Subcutaneous adipose tissue (tissue), 4 donors: Measurements from ENCODE around the gene AP1G2. TPM values are rescaled to one million over a fixed set of nuclear protein-coding genes. Genes with fewer than 3 reads are reported as not detected.

Source experiments
- CTCF ChIP-seq: fragments of 450-650 bp; IDR thresholded peaks from one replicate; pipeline ENCODE4 v1.5.1; 2016; ENCODE audit warnings: low read depth, mild to moderate bottlenecking, control low read depth, antibody characterized with exemption, moderate library complexity
- total RNA-seq, 4 donors: library from RNA; depleted of rRNA; stranded (reverse); fragments of >200 nt; gene quantifications; one replicate each; pipeline ENCODE4 v1.1.0, GENCODE V29; 2016

AP1G2 gene
- total RNA-seq, 4 donors from 2014 or later, result 25.3 to 49.6 (median 30.8) TPM

- TF ChIP-seq CTCF, result no peak
Observed at GRCh38 chr14:23543403-23543802, 24.2 kb downstream of the AP1G2 start.

- no peak for TF ChIP-seq CTCF
Observed at GRCh38 chr14:23542261-23542660, 25.3 kb downstream of the AP1G2 start.

GRCh38 chr14:23540141-23540469, 27.5 kb downstream of the AP1G2 start:
- no peak for TF ChIP-seq CTCF

- no peak for TF ChIP-seq CTCF
Observed at GRCh38 chr14:23539248-23540140, 28.1 kb downstream of the AP1G2 start.

GRCh38 chr14:23538785-23539184, 28.8 kb downstream of the AP1G2 start:
- TF ChIP-seq CTCF, result no peak

- TF ChIP-seq CTCF, result no peak
Observed at GRCh38 chr14:23538050-23538718, 29.4 kb downstream of the AP1G2 start.

- no peak for TF ChIP-seq CTCF
Observed at GRCh38 chr14:23537351-23538049, 30.1 kb downstream of the AP1G2 start.
